ENCODE results near the gene ZNF446. TPM values are rescaled to one million over a fixed set of nuclear protein-coding genes. Genes with fewer than 3 reads are reported as not detected.
A peak's percentile ranks its signal among the peaks of the same experiment; 100 is the strongest.
"Not testable (repeated sequence)": the region's sequence is repeated elsewhere in the genome, so short reads cannot be mapped to it uniquely, and the experiment has no call there.

The ZNF446 gene
- total and polyA plus RNA-seq, 2 donors, result 6.0 to 16.2 TPM

DNA sequence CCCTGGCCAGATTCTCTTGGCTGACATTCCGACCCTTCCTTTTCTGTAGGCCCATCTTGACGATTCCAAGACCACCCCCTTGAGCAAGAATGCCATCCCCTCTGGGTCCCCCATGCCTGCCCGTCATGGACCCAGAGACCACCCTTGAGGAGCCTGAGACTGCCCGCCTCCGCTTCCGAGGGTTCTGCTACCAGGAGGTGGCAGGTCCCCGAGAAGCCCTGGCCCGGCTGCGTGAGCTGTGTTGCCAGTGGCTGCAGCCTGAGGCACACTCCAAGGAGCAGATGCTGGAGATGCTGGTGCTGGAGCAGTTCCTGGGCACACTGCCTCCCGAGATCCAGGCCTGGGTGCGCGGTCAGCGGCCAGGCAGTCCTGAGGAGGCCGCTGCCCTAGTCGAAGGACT lies 978 bp downstream of the ZNF446 start:
- Histone ChIP-seq H3K36me3 (ENCODE audit: insufficient read depth) (no peaks in the 10 kb centered on the region), H3K4me3 (ENCODE audit: low read depth, low read length) (no peak overlapping the region)
- 84% methylated on average over 15 of the region's 15 CpGs for WGBS

DNA sequence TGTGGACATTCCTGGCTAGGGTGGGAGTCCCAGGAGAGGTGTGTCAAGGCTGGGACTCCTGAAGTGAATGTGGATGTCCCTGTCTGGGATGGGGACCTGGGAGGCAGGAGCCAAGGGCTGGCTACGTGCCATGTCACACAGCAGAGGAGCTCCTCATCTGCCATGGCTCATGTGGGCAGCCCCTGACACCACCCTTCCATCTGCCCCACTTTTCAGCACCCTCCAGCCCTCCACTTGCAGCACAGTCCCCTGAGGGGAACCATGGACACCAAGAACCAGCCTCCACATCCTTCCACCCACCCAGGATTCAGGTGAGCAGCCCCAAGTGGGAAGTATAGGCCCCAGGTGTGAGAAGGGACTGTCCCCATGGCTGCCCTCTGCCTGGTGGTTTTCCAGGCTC lies 1.7 kb downstream of the ZNF446 start:
- no peak for DNase-seq (ENCODE audit: extremely low spot score)
- WGBS, result 96% methylated on average over 1 of the region's 1 CpG
- H3K4me3 ChIP-seq (ENCODE audit: low read depth, low read length), result no peak overlapping the region
- no peaks in the 10 kb centered on the region for H3K4me1 ChIP-seq (ENCODE audit: insufficient read depth)
- H3K27ac ChIP-seq (ENCODE audit: low read depth), result no peak overlapping the region
- H3K36me3 ChIP-seq (ENCODE audit: insufficient read depth), result no peaks in the 10 kb centered on the region

More for the DNA sequence above, 978 bp downstream of the ZNF446 start:
- no peak for DNase-seq (ENCODE audit: extremely low spot score)
- no peaks in the 10 kb centered on the region for H3K4me1 ChIP-seq (ENCODE audit: insufficient read depth)
- no peak overlapping the region for H3K27ac ChIP-seq (ENCODE audit: low read depth)

DNA sequence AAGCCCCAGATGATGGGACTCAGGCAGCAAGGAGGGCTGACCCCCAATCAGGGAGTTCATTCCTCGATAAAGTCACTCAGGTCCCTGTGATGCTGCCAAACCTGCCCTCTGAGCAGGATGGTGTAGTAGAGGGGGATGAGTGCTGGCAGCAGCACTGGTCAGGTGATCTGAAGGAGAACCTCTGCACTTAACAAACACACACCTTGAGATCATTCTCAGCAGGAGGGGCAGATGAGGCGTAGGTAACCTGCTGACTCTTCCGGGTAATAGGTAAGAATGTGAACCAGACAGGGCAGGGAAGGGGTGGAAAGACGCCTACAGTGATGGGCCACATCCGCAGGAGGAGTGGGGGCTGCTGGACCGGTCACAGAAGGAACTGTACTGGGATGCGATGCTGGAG lies 3.2 kb downstream of the ZNF446 start:
- Histone ChIP-seq H3K27ac (ENCODE audit: low read depth) (no peak overlapping the region), H3K4me1 (ENCODE audit: insufficient read depth) (no peaks in the 10 kb centered on the region), H3K36me3 (ENCODE audit: insufficient read depth) (no peaks in the 10 kb centered on the region), H3K4me3 (ENCODE audit: low read depth, low read length) (no peak overlapping the region)
- DNase-seq (ENCODE audit: extremely low spot score), result no peak
- 77% methylated on average over 7 of the region's 7 CpGs for WGBS

DNA sequence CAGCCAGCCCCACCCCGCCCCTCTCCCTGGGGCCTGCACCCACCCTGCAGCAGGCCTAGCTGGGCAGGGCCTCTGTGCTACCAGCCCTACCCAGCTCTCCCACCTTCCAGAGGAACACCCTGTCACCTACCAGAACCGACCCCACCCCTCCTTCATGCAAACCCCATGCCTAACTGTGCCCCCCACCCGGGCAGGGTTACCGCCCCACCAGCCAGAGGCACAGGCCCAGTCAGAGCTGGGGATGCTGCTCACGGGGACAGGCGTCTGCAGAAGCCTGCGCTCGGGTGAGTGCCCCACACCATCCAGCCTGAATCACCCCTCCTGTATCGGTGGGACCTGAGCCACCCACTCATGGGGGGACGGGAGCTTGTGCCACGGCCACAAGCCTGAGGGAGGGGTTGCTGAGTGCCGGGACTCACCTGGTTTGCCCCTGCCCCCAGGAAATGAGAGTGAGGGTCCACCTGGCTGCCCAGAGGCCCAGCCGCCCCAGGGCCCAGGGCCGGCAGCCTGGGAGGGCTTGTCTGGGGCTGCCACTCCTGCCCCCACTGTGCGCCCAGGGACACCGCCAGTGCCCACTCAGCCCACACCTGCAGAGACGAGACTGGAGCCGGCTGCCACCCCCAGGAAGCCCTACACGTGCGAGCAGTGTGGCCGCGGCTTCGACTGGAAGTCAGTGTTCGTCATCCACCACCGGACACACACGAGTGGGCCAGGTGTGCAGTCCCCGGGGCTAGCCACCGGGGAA lies 3.8 kb downstream of the ZNF446 start:
- 89% methylated on average over 28 of the region's 28 CpGs for WGBS
- peak overlapping the region; percentile 13 for H3K27ac ChIP-seq (ENCODE audit: low read depth)
- H3K36me3 ChIP-seq (ENCODE audit: insufficient read depth), result no peaks in the 10 kb centered on the region
- no peak for DNase-seq (ENCODE audit: extremely low spot score)
- H3K4me1 ChIP-seq (ENCODE audit: insufficient read depth), result no peaks in the 10 kb centered on the region
- no peak overlapping the region for H3K4me3 ChIP-seq (ENCODE audit: low read depth, low read length)

DNA sequence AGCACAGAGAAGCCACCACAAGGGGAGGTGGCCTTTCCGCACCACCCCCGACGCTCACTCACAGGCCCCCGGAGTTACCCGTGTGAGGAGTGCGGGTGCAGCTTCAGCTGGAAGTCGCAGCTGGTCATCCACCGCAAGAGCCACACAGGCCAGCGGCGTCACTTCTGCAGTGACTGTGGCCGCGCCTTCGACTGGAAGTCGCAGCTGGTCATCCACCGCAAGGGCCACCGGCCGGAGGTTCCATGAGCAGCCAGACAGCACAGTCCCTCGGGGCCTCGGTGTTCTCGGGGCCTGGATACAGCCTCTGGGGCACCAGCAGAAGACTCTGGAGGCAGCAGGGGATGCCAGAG lies 4.3 kb downstream of the ZNF446 start:
- 94% methylated on average over 20 of the region's 20 CpGs for WGBS

DNA sequence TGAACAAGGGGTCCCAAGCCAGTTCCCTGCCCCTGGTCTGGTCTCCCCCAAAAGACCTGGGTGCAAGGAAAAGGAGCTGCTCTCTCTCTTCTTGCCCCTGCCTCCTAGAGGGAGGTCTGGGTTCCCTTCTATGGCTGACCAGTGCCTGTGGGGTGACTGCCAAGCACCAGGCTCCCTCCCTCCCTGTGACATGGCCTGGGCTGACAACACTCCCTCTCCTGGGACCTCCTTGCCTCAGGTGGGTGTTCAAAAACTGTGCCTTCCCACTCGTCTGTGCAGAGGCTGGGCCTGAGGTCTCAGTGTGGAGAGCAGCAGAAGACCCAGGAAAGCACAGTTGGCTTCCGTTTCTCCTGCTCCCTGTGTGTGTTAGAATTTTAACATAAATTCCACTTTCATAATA lies 4.7 kb downstream of the ZNF446 start:
- WGBS, result 81% methylated on average over 2 of the region's 2 CpGs
- Histone ChIP-seq H3K4me1 (ENCODE audit: insufficient read depth) (no peaks in the 10 kb centered on the region), H3K4me3 (ENCODE audit: low read depth, low read length) (no peak overlapping the region), H3K36me3 (ENCODE audit: insufficient read depth) (no peaks in the 10 kb centered on the region), H3K27ac (ENCODE audit: low read depth) (no peak overlapping the region)
- no peak for DNase-seq (ENCODE audit: extremely low spot score)

More for the DNA sequence above, 4.3 kb downstream of the ZNF446 start:
- H3K27ac ChIP-seq (ENCODE audit: low read depth), result no peak overlapping the region
- no peaks in the 10 kb centered on the region for H3K4me1 ChIP-seq (ENCODE audit: insufficient read depth)
- H3K4me3 ChIP-seq (ENCODE audit: low read depth, low read length), result no peak overlapping the region
- H3K36me3 ChIP-seq (ENCODE audit: insufficient read depth), result no peaks in the 10 kb centered on the region
- no peak for DNase-seq (ENCODE audit: extremely low spot score)

DNA sequence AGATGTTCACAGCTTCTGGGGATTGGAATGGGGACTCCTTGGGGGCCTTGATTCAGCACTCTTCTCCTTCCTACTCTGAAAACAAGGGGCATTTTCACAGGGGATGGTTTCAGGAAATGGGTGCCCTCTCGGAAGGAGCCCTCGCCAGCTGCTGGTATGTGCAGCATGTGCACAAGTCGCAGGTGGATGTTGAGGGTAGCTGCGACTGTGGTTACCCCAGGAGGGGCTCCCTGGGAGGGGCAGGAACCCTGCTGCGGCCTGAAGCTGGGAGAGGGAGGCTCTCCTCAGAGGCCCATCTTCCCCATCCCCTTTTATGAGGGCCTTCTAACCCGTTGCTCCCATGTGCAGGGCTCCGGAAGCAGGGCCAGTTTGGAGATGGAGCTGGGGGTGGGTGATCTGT lies 6.2 kb downstream of the ZNF446 start:
- H3K4me3 ChIP-seq (ENCODE audit: low read depth, low read length), result no peak overlapping the region
- H3K36me3 ChIP-seq (ENCODE audit: insufficient read depth), result no peaks in the 10 kb centered on the region
- WGBS, result 82% methylated on average over 7 of the region's 7 CpGs
- no peaks in the 10 kb centered on the region for H3K4me1 ChIP-seq (ENCODE audit: insufficient read depth)
- no peak overlapping the region for H3K27ac ChIP-seq (ENCODE audit: low read depth)
- DNase-seq (ENCODE audit: extremely low spot score), result no peak

DNA sequence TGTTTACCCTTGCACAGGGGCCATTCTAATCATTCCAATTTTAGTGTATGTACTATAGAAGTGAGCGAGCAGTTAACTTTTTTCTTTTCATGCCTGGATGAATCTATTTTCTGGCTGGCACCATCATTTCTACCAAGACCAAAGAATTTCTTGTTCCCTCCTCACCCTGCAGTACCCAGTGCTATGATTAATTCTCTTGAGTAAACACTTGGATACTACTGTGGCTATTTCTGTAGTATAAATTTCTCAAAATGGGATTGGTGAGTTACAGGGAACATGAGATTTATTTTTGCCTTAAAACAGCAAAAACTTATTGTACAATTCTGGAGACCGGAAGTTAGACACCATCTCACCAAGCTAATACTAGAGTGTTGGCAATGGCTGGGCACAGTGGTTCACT lies 7.6 kb downstream of the ZNF446 start:
- H3K27ac ChIP-seq (ENCODE audit: low read depth), result no peak overlapping the region
- DNase-seq (ENCODE audit: extremely low spot score), result no peak
- WGBS, result 73% methylated on average over 2 of the region's 2 CpGs
- H3K4me1 ChIP-seq (ENCODE audit: insufficient read depth), result no peaks in the 10 kb centered on the region
- no peaks in the 10 kb centered on the region for H3K36me3 ChIP-seq (ENCODE audit: insufficient read depth)
- H3K4me3 ChIP-seq (ENCODE audit: low read depth, low read length), result no peak overlapping the region

DNA sequence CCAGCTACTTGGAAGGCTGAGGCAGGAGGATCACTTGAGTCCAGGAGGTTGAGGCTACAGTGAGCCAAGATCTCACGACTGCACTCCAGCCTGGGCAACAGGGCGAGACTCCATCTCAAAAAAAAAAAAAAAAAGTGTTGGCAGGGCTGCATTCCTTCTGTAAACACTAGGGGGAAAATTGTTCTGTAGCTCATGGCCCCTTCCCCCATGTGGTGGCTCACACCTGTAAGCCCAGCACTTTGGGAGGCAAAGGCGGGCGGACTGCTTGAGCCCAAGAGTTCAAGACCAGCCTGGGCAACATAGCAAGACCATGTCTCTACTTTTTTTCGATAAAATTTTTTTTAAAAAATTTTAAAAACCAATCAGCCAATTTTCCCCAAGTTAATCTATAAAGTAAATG lies 8.2 kb downstream of the ZNF446 start:
- not testable (repeated sequence) for H3K4me3 ChIP-seq (ENCODE audit: low read depth, low read length); H3K4me1 ChIP-seq (ENCODE audit: insufficient read depth); H3K27ac ChIP-seq (ENCODE audit: low read depth); DNase-seq (ENCODE audit: extremely low spot score); H3K36me3 ChIP-seq (ENCODE audit: insufficient read depth)
- WGBS, result 88% methylated on average over 5 of the region's 5 CpGs

DNA sequence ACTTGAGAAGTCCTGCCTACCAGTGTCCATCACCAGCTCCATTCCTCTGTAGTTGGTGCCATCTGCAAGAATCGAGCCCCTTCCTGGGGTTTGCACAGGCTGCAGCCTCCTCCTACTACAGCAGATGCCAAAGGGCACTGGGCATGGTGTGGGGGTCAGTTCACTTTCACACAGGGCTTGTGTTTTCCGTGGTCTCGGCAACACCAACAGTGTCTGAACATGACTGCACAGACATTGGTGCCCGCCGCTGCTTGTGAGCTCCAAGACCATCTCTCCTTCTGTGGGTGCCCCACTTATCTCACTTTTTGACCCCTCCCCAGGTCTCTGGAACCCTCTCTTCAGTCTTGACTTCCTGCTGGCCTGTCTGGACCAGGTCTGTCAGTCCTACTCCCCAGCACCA lies 15.2 kb downstream of the ZNF446 start:
- DNase-seq (ENCODE audit: extremely low spot score), result no peak
- Histone ChIP-seq H3K27ac (ENCODE audit: low read depth) (no peak overlapping the region), H3K4me1 (ENCODE audit: insufficient read depth) (no peaks in the 10 kb centered on the region), H3K4me3 (ENCODE audit: low read depth, low read length) (no peak overlapping the region), H3K36me3 (ENCODE audit: insufficient read depth) (no peaks in the 10 kb centered on the region)
- WGBS, result 89% methylated on average over 5 of the region's 5 CpGs

DNA sequence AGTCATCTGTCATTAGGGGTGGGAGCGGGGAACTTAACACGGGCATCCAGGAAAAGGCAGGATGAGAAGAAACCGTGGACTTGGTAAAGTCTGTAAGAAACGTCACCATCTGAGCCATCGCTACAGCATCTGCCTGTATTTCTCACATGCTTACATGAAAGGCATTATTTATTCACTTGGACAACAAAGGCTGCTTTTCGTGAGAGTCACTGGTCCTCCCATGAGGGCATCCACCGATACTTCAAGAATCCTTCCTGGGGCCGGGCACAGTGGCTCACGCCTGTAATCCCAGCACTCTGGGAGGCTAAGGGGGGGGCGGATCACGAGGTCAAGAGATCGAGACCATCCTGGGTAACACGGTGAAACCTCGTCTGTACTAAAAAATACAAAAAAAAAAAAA lies 16.1 kb downstream of the ZNF446 start:
- H3K36me3 ChIP-seq (ENCODE audit: insufficient read depth), result no peaks in the 10 kb centered on the region
- DNase-seq (ENCODE audit: extremely low spot score), result no peak
- WGBS, result 85% methylated on average over 14 of the region's 14 CpGs

DNA sequence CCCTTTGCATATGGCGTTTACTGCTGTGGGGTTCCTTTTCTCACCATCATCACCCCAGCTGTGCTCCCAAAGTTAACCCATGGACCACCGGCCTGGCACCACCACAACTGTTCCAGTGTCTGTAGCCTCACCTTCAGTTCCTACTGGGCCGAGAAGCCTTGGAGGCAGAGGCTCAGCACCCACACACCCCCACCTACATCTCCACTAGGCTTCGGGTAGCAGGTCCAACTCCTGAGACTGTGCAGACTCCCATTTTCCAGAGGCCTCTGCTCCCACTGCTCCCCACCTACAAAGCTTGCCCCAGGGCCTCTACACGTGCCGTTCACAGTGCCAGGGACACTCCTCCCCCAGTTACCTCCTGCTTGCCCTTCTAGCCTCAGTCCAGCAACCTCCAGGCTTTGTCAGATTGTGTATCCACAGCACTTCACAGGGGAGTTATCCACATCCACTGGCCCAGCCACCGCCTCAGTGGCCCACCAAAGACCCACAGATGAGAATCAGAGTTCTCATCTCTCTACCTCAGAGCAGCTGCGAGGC lies 21.6 kb downstream of the ZNF446 start:
- H3K36me3 ChIP-seq (ENCODE audit: insufficient read depth), result no peaks in the 10 kb centered on the region
- H3K4me3 ChIP-seq (ENCODE audit: low read depth, low read length), result no peak overlapping the region
- H3K4me1 ChIP-seq (ENCODE audit: insufficient read depth), result no peaks in the 10 kb centered on the region
- no peak for DNase-seq (ENCODE audit: extremely low spot score)
- 82% methylated on average over 8 of the region's 8 CpGs for WGBS
- no peak overlapping the region for H3K27ac ChIP-seq (ENCODE audit: low read depth)

More for the DNA sequence above, 16.1 kb downstream of the ZNF446 start:
- no peak overlapping the region for H3K27ac ChIP-seq (ENCODE audit: low read depth)
- H3K4me3 ChIP-seq (ENCODE audit: low read depth, low read length), result no peak overlapping the region
- no peaks in the 10 kb centered on the region for H3K4me1 ChIP-seq (ENCODE audit: insufficient read depth)

DNA sequence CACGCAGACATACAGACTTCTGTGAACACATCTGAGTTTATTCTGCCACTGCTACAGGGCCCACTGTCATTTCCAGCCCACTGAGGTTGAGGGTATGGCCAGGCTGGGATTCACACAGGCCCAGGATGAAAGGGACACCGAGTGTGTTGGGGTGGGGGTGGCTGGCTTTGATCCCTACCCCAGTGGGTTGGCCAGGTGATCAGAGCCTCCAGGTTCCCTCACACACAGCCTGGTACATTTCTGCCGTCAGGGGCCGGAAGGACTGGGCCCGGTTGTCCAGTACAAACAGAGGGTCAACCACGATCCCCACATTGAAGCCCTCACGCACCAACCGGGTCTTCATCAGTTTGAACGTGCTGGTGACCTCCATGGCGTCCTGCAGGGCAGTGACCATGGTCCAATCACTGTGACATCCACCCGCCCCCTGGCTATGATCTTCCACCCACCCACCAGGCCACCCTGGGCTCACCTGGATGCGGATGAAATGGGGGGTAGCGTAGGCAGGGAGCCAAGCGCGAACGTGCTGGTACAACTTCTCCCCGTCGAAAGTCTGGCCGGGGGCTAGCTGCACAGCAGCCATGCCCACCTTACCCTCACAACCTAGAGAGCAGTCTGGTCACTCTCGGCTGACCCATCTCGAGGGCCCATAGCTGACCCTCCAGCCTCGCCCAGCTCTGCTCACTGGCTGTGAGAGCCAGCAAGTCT lies 22.3 kb downstream of the ZNF446 start:
- 52% methylated on average over 22 of the region's 22 CpGs for WGBS
- no peaks in the 10 kb centered on the region for H3K4me1 ChIP-seq (ENCODE audit: insufficient read depth)
- DNase-seq (ENCODE audit: extremely low spot score), result no peak
- no peaks in the 10 kb centered on the region for H3K36me3 ChIP-seq (ENCODE audit: insufficient read depth)
- H3K27ac ChIP-seq (ENCODE audit: low read depth), result no peak overlapping the region
- peak overlapping the region; percentile 31 for H3K4me3 ChIP-seq (ENCODE audit: low read depth, low read length)
